PC-9 (cell line): ENCODE data around the gene OXSM.

Source experiments
- CTCF ChIP-seq: fragments of 200-600 bp; sonication (generic); conservative IDR thresholded peaks from 2 replicates; pipeline ENCODE4 v1.6.1; 2017; ENCODE audit warnings: mixed run types, antibody characterized with exemption, mild to moderate bottlenecking, moderate library complexity
- EZH2 ChIP-seq: fragments of 200-600 bp; sonication (generic); IDR thresholded peaks from 2 replicates; pipeline ENCODE4 v1.8.0; 2017; ENCODE audit warnings: antibody characterized with exemption, low read depth

- no peak for TF ChIP-seq EZH2
- no peak for TF ChIP-seq CTCF
These were observed 14.8 kb downstream of the OXSM start for GRCh38 chr3:25804676-25805075.
